ENCODE results near the gene CARMIL1.

The CARMIL1 gene

GRCh38 chr6:25640446-25640845 is 361.3 kb downstream of the CARMIL1 start:
- no peak for TF ChIP-seq CTCF (IDR thresholded peaks at IDR 0.05; ENCODE audit: low read depth, low read length)
- H3K4me3 ChIP-seq (ENCODE audit: low read depth, low read length): no peak overlapping the region

- TF ChIP-seq CTCF (IDR thresholded peaks at IDR 0.05; ENCODE audit: low read depth, low read length): no peak
- H3K4me3 ChIP-seq (ENCODE audit: low read depth, low read length): no peak overlapping the region
Measured at GRCh38 chr6:25640891-25641290, 361.7 kb downstream of the CARMIL1 start.

GRCh38 chr6:25641377-25641776 is 362.2 kb downstream of the CARMIL1 start:
- no peak for TF ChIP-seq CTCF (IDR thresholded peaks at IDR 0.05; ENCODE audit: low read depth, low read length)
- H3K4me3 ChIP-seq (ENCODE audit: low read depth, low read length): no peak overlapping the region

- no peak for TF ChIP-seq CTCF (IDR thresholded peaks at IDR 0.05; ENCODE audit: low read depth, low read length)
- H3K4me3 ChIP-seq (ENCODE audit: low read depth, low read length): no peak overlapping the region
Measured at GRCh38 chr6:25641940-25642666, 362.9 kb downstream of the CARMIL1 start.

- no peak for TF ChIP-seq CTCF (IDR thresholded peaks at IDR 0.05; ENCODE audit: low read depth, low read length)
- H3K4me3 ChIP-seq (ENCODE audit: low read depth, low read length): no peak overlapping the region
Measured at GRCh38 chr6:25642667-25643328, 363.6 kb downstream of the CARMIL1 start.

GRCh38 chr6:25645916-25646315 is 366.7 kb downstream of the CARMIL1 start:
- TF ChIP-seq CTCF (IDR thresholded peaks at IDR 0.05; ENCODE audit: low read depth, low read length): no peak
- H3K4me3 ChIP-seq (ENCODE audit: low read depth, low read length): no peak overlapping the region

- no peak for TF ChIP-seq CTCF (IDR thresholded peaks at IDR 0.05; ENCODE audit: low read depth, low read length)
- no peak overlapping the region for H3K4me3 ChIP-seq (ENCODE audit: low read depth, low read length)
Measured at GRCh38 chr6:25649611-25650010, 370.4 kb downstream of the CARMIL1 start.

Measured in WI38 (cell line).